ENCODE results near the gene LGALS8.

LGALS8 gene

DNA sequence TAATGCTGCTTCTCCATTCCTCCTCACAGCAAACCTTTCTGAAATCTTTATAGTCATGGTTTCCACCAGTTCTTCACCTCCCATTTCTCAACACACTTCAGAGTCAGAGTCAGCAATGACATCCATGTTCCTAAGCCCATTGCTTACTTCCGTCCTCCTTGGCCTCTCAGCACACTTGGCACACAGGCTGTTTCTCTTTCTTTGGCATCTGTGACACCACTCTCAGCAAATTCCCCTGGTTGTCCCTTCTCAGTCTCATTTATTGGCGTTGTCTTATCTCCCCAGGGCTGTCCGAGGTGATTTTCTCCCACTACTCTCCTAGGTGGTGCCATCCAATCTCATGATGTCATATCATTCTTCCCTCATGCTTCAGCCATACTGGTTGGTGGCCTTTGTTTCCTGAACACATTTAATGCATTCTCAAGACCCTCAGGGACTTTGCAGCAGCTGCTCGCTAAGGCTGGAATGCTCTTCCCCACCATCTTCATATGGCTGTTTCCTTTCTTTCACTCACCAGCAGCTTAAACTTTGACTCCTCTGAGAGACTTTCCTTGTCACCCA lies 3.3 kb upstream of the LGALS8 start:
- no peaks in the 10 kb centered on the region for H3K9me3 Mint-ChIP-seq
- no peak overlapping the region for H3K4me3 Mint-ChIP-seq
- peaks cover 40% of the 10 kb centered on the region for H3K4me1 Mint-ChIP-seq (ENCODE audit: low read depth)
- H3K27me3 Mint-ChIP-seq (ENCODE audit: low read depth): peaks cover 8% of the 10 kb centered on the region
- H3K27ac Mint-ChIP-seq: no peak overlapping the region
- H3K36me3 Mint-ChIP-seq (ENCODE audit: low read depth): peaks cover 19% of the 10 kb centered on the region

- Mint-ChIP-seq H3K9me3 (no peaks in the 10 kb centered on the region), H3K4me1 (ENCODE audit: low read depth) (peaks cover 36% of the 10 kb centered on the region), H3K27ac (peak overlapping the region; percentile 99), H3K4me3 (peak overlapping the region; percentile 98), H3K36me3 (ENCODE audit: low read depth) (peaks cover 35% of the 10 kb centered on the region), H3K27me3 (ENCODE audit: low read depth) (peaks cover 8% of the 10 kb centered on the region)
These were observed 662 bp upstream of the LGALS8 start for GRCh38 chr1:236522937-236523703.

DNA sequence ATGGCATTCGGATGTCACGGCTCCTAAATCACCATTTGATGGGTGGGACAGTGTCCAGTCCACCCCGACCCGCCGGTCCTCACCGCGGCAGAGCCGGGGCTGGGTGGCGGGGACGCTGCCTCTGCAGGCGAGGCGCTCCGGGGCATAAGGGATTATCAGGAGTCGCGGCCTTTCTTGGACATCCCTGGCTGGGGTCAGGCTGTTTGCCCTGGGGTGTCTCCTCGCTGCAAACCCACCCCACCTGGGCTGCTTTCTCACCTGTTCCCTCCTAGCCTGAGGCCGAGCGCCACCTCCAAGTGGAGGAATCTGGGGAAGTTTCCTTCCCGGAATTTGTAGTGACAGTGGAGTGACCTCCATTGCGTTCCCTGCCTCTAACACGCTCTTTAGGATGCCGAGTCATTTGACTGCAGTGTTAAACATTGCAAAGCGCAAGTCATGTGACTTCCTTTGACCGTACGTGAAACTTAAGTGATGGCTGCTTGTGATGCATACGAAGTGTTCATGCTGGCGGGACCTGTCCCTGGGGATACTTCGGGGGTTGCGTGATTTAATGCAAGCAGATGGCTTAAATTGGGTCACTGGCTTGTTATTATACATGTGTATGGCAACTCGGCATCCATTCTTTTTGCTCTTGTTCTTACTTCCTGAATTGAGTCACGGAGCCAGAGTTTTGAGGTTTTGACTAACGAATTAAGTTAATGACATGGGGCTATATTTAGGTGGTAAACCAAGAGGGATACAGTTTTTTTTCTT lies 536 bp downstream of the LGALS8 start:
- peaks cover 40% of the 10 kb centered on the region for H3K36me3 Mint-ChIP-seq (ENCODE audit: low read depth)
- peak overlapping the region; percentile 99 for H3K27ac Mint-ChIP-seq

GRCh38 chr1:236524895-236525184 lies 1.1 kb downstream of the LGALS8 start:
- Mint-ChIP-seq H3K4me1 (ENCODE audit: low read depth) (peaks cover 32% of the 10 kb centered on the region), H3K27me3 (ENCODE audit: low read depth) (peaks cover 6% of the 10 kb centered on the region), H3K27ac (peak overlapping the region; percentile 99), H3K36me3 (ENCODE audit: low read depth) (peaks cover 40% of the 10 kb centered on the region), H3K4me3 (peak overlapping the region; percentile 98), H3K9me3 (no peaks in the 10 kb centered on the region)

More for the DNA sequence above, 536 bp downstream of the LGALS8 start:
- Mint-ChIP-seq H3K9me3 (no peaks in the 10 kb centered on the region), H3K4me1 (ENCODE audit: low read depth) (peaks cover 32% of the 10 kb centered on the region), H3K4me3 (peak overlapping the region; percentile 98), H3K27me3 (ENCODE audit: low read depth) (peaks cover 8% of the 10 kb centered on the region)

DNA sequence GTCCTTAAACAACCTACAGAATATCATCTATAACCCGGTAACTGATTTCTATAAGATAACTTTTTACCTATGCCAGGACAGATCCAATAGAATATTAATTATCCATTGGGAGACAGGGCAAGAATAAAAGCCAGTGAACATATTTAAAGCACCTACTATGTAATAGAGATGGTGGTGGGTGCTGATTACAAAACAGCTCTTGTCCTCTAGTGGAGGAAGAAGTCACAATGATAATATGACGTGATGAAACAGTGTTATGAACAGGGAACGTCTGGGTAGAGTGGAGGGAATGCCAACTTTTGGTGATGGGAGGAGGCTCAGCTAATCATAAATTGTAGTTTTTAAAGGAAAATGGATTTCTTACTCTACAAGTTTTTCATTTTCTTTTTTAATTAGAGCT lies 2.3 kb downstream of the LGALS8 start:
- Mint-ChIP-seq H3K4me1 (ENCODE audit: low read depth) (peaks cover 37% of the 10 kb centered on the region), H3K27ac (no peak overlapping the region), H3K36me3 (ENCODE audit: low read depth) (peaks cover 39% of the 10 kb centered on the region), H3K4me3 (no peak overlapping the region), H3K9me3 (no peaks in the 10 kb centered on the region), H3K27me3 (ENCODE audit: low read depth) (no peaks in the 10 kb centered on the region)

GRCh38 chr1:236530286-236530685 lies 6.5 kb downstream of the LGALS8 start:
- Mint-ChIP-seq H3K27me3 (ENCODE audit: low read depth) (no peaks in the 10 kb centered on the region), H3K4me1 (ENCODE audit: low read depth) (peaks cover 45% of the 10 kb centered on the region), H3K4me3 (no peak overlapping the region), H3K27ac (peak overlapping the region; percentile 2), H3K9me3 (no peaks in the 10 kb centered on the region), H3K36me3 (ENCODE audit: low read depth) (peaks cover 43% of the 10 kb centered on the region)

DNA sequence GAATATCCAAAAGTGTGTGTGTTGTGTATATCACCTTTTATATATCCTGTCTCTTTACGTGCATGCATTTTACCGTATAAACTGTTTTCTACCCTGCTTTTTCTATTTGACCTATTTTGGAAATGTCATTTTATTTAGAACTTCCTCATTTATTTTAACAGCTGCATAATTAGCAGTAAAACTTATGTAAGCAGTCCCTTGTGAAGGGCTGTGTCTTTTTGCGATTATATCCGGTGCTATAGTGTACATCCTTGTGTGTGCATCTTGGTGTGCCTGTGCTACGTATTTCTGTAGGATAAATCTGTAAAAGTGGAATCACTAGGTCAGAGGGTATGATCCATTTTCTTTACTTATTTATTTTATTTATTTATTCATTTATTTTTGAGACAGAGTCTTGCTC lies 7.2 kb downstream of the LGALS8 start:
- Mint-ChIP-seq H3K36me3 (ENCODE audit: low read depth) (peaks cover 46% of the 10 kb centered on the region), H3K27ac (no peak overlapping the region), H3K4me1 (ENCODE audit: low read depth) (peaks cover 48% of the 10 kb centered on the region), H3K27me3 (ENCODE audit: low read depth) (no peaks in the 10 kb centered on the region), H3K9me3 (no peaks in the 10 kb centered on the region), H3K4me3 (no peak overlapping the region)

DNA sequence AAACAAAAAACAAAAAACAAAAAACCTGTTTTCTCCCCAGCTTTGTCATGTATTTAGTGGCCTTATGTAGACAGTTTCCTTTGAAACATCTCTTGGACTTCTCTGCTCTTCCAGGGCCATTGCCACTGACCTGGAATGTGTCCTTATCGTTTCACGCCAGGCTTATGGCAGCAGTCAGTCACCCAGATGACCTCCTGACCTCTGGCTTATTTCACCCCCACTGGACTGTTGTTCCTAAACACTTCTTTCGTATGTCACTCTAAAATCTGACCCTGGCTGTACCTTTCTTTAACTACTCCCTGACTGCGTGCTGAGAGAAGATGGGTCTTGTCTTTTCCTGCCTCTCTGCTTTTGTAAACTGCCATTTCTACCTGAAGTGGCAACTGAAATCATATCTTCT lies 9.1 kb downstream of the LGALS8 start:
- Mint-ChIP-seq H3K4me3 (no peak overlapping the region), H3K27ac (peak overlapping the region; percentile 56), H3K27me3 (ENCODE audit: low read depth) (no peaks in the 10 kb centered on the region), H3K36me3 (ENCODE audit: low read depth) (peaks cover 43% of the 10 kb centered on the region), H3K4me1 (ENCODE audit: low read depth) (peaks cover 39% of the 10 kb centered on the region), H3K9me3 (no peaks in the 10 kb centered on the region)

DNA sequence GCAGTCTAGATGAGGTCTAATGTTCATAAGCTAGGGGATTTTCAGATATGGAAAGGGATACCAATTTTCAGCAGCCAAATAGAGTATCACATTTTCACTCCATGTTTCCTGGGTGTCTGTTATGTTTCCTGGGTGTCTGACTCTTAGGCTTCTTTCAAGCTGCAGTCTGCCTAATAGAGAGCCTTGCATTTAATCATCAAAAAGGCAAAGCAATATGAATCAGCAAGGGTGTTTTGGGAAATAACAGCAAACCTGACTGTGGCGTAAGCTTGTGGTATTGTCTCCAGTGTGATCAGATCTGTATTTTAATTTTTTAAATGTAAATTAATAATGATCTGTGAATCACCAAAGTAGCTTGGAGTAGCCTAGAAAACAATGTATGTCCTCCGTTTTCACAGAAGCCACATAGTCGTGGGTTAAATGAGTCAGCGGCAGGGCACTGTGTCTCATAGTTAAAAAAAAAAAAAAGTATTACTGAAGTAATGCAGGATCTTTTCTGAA lies 10.4 kb downstream of the LGALS8 start:
- H3K4me3 Mint-ChIP-seq: peak overlapping the region; percentile 42
- H3K9me3 Mint-ChIP-seq: no peaks in the 10 kb centered on the region
- peaks cover 39% of the 10 kb centered on the region for H3K4me1 Mint-ChIP-seq (ENCODE audit: low read depth)
- peak overlapping the region; percentile 72 for H3K27ac Mint-ChIP-seq
- peaks cover 46% of the 10 kb centered on the region for H3K36me3 Mint-ChIP-seq (ENCODE audit: low read depth)
- no peaks in the 10 kb centered on the region for H3K27me3 Mint-ChIP-seq (ENCODE audit: low read depth)

- Mint-ChIP-seq H3K27ac (no peak overlapping the region), H3K4me1 (ENCODE audit: low read depth) (peaks cover 38% of the 10 kb centered on the region), H3K4me3 (no peak overlapping the region), H3K36me3 (ENCODE audit: low read depth) (peaks cover 50% of the 10 kb centered on the region), H3K27me3 (ENCODE audit: low read depth) (no peaks in the 10 kb centered on the region), H3K9me3 (no peaks in the 10 kb centered on the region)
These were observed 11.4 kb downstream of the LGALS8 start for GRCh38 chr1:236535190-236535589.

DNA sequence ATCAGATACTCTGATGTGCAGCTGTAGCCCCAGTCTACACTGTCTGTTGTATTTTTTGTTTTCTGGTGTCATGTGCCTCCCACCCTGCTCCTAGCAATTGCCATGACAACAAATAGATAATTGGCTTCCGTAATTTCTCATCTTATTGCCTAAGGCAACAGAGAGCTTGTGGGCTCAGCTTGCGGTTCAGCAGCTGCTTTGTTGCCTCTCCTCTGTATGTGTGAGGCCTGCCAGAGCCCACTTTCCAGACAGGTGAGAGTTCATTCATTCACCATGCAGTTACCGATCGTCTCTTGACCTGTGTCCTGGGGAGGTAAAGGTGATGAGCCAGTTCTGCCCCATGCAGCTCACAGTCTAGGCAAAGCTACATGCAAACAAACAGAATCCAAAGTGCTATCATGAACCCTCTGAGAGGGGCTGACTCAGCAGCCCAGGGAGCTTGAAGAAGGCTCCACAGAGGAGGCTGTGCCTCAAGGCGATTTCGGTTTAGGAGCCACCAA lies 11.9 kb downstream of the LGALS8 start:
- H3K4me3 Mint-ChIP-seq: no peak overlapping the region
- H3K4me1 Mint-ChIP-seq (ENCODE audit: low read depth): peaks cover 33% of the 10 kb centered on the region
- H3K27ac Mint-ChIP-seq: no peak overlapping the region
- H3K36me3 Mint-ChIP-seq (ENCODE audit: low read depth): peaks cover 51% of the 10 kb centered on the region
- H3K27me3 Mint-ChIP-seq (ENCODE audit: low read depth): no peaks in the 10 kb centered on the region
- H3K9me3 Mint-ChIP-seq: no peaks in the 10 kb centered on the region

GRCh38 chr1:236536540-236536939 lies 12.8 kb downstream of the LGALS8 start:
- Mint-ChIP-seq H3K9me3 (no peaks in the 10 kb centered on the region), H3K4me3 (no peak overlapping the region), H3K27ac (no peak overlapping the region), H3K36me3 (ENCODE audit: low read depth) (peaks cover 46% of the 10 kb centered on the region), H3K27me3 (ENCODE audit: low read depth) (no peaks in the 10 kb centered on the region), H3K4me1 (ENCODE audit: low read depth) (peaks cover 30% of the 10 kb centered on the region)

GRCh38 chr1:236540813-236541465 lies 17.2 kb downstream of the LGALS8 start:
- Mint-ChIP-seq H3K36me3 (ENCODE audit: low read depth) (peaks cover 59% of the 10 kb centered on the region), H3K27ac (no peak overlapping the region), H3K9me3 (no peaks in the 10 kb centered on the region)

DNA sequence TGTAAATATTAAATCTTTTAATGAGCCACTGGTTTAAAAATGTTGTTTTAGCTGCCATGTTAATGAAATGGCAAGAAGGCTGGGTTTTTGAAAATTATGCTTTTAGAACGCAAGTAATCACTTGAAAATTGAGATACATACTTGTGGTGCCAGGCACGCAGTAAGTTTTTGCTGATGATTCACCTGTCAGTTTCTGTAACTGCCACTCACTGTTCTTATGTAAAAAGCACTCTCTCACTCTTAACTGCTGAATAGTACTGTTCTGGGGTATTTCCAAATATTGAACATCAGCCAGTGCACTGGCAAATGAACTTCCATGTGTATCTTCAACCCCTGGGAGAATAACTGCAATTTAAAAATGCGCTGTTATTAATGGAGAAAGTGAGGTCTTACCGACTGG lies 17.9 kb downstream of the LGALS8 start:
- H3K27me3 Mint-ChIP-seq (ENCODE audit: low read depth): no peaks in the 10 kb centered on the region
- H3K4me3 Mint-ChIP-seq: no peak overlapping the region
- no peaks in the 10 kb centered on the region for H3K9me3 Mint-ChIP-seq
- peaks cover 19% of the 10 kb centered on the region for H3K4me1 Mint-ChIP-seq (ENCODE audit: low read depth)
- no peak overlapping the region for H3K27ac Mint-ChIP-seq
- peaks cover 59% of the 10 kb centered on the region for H3K36me3 Mint-ChIP-seq (ENCODE audit: low read depth)

More at GRCh38 chr1:236540813-236541465, 17.2 kb downstream of the LGALS8 start:
- peaks cover 18% of the 10 kb centered on the region for H3K4me1 Mint-ChIP-seq (ENCODE audit: low read depth)
- H3K4me3 Mint-ChIP-seq: no peak overlapping the region
- H3K27me3 Mint-ChIP-seq (ENCODE audit: low read depth): no peaks in the 10 kb centered on the region
